ENCODE data around the gene DOCK10.

- no peak for TF ChIP-seq IKZF1 (conservative IDR thresholded peaks at IDR 0.05)
- TF ChIP-seq POLR2AphosphoS5 (IDR thresholded peaks at IDR 0.05; ENCODE audit: low read length), result no peak
- no peak for TF ChIP-seq REST (IDR thresholded peaks at IDR 0.05; ENCODE audit: low read depth, low read length)
- TF ChIP-seq POLR2A (IDR thresholded peaks at IDR 0.05; ENCODE audit: low read depth, low read length), result no peak
- no peak for TF ChIP-seq ZNF592 (IDR thresholded peaks at IDR 0.05)
- no peak for TF ChIP-seq SRF (IDR thresholded peaks at IDR 0.05; ENCODE audit: low read depth in 2 of 2, low read length in 2 of 2)
- TF ChIP-seq PRDM15 (CRISPR knock-in tag; IDR thresholded peaks at IDR 0.05), result no peak
- no peak for TF ChIP-seq MEF2A (IDR thresholded peaks at IDR 0.05; ENCODE audit: insufficient read depth, low read depth, low read length)
- no peak for TF ChIP-seq POLR2AphosphoS2 (IDR thresholded peaks at IDR 0.05; ENCODE audit: low read depth, low read length)
- no peak for TF ChIP-seq YBX1 (IDR thresholded peaks at IDR 0.05)
Observed at GRCh38 chr2:224997802-224998201, 44.5 kb downstream of the DOCK10 start.
